AG04450 (cell line): Measurements from ENCODE around the gene NUP35. TPM values are rescaled to one million over a fixed set of nuclear protein-coding genes. Genes with fewer than 3 reads are reported as not detected.
"Not testable (repeated sequence)": the region's sequence is repeated elsewhere in the genome, so short reads cannot be mapped to it uniquely, and the experiment has no call there.

Experiments
- CTCF ChIA-PET: fragments of 300-600, 350-600 bp; formaldehyde crosslinking; extraction: SDS; loops from one replicate; lab custom pipeline; 2022; ENCODE audit warnings: antibody characterized with exemption, inconsistent platforms; lab: Charles Lee
- POLR2A ChIA-PET: fragments of 350-600 bp; formaldehyde crosslinking; extraction: SDS; loops from one replicate; lab custom pipeline; 2021; ENCODE audit warnings: antibody characterized with exemption, inconsistent platforms; lab: Yijun Ruan, JAX
- DNase-seq: peaks from one replicate; pipeline ENCODE4 v3.0.0-alpha.2; 2011; ENCODE audit warnings: low read depth, low spot score
- H3K27ac ChIP-seq: one replicate; pipeline ENCODE4 v1.5.1; 2012; ENCODE audit warnings: low read depth, low read length, control low read depth
- H3K27me3 ChIP-seq: one replicate; pipeline ENCODE4 v1.6.0; 2012; ENCODE audit warnings: low read length; ENCODE audit not compliant: control insufficient read depth, insufficient read depth
- H3K4me3 ChIP-seq: 2 replicates; pipeline ENCODE4 v1.5.1; 2011; ENCODE audit warnings: mild to moderate bottlenecking, low read depth, low read length, control low read depth
- H3K9me3 ChIP-seq: 2 replicates; pipeline ENCODE4 v1.5.1; 2012; ENCODE audit warnings: low read length; ENCODE audit not compliant: control insufficient read depth, insufficient read depth
- CTCF ChIP-seq: IDR thresholded peaks from 2 replicates; pipeline ENCODE4 v1.5.1; 2011; ENCODE audit warnings: low read depth, low read length, control low read depth, inconsistent platforms
- polyA plus RNA-seq: library from polyadenylated mRNA; depleted of rRNA; stranded (reverse); fragments of >200 nt; gene quantifications from 2 replicates; pipeline ENCODE4 v1.2.3, GENCODE V29; 2011

NUP35 gene
- polyA plus RNA-seq, 1 experiment, result 10.5 TPM

GRCh38 chr2:183134016-183134415 lies 9.8 kb downstream of the NUP35 start:
- H3K27me3 ChIP-seq, result no peaks in the 10 kb centered on the region
- DNase-seq, result no peak
- CTCF ChIA-PET, result no interaction called here
- H3K9me3 ChIP-seq, result no peaks in the 10 kb centered on the region
- no peak for TF ChIP-seq CTCF
- no peak overlapping the region for H3K4me3 ChIP-seq
- POLR2A ChIA-PET, result no interaction called here
- no peak overlapping the region for H3K27ac ChIP-seq

GRCh38 chr2:183148955-183149354 lies 24.7 kb downstream of the NUP35 start:
- H3K27me3 ChIP-seq, result no peaks in the 10 kb centered on the region
- CTCF ChIA-PET, result interaction anchor here (0.8 kb wide), 1 partner anchor 11 kb away, joined by 3 read pairs; no protein-coding TSS in a partner anchor
- H3K9me3 ChIP-seq, result peaks cover 2% of the 10 kb centered on the region; the same call in 1 of the 2 replicates
- no peak overlapping the region for H3K27ac ChIP-seq
- no peak overlapping the region for H3K4me3 ChIP-seq
- DNase-seq, result no peak
- TF ChIP-seq CTCF, result no peak
- POLR2A ChIA-PET, result no interaction called here

- TF ChIP-seq CTCF, result no peak
- DNase-seq, result peak; percentile 33
- CTCF ChIA-PET, result interaction anchor here (0.8 kb wide), 1 partner anchor 11 kb away, joined by 3 read pairs; no protein-coding TSS in a partner anchor
- no peaks in the 10 kb centered on the region for H3K27me3 ChIP-seq
- no peak overlapping the region for H3K4me3 ChIP-seq
- H3K9me3 ChIP-seq, result peaks cover 2% of the 10 kb centered on the region; the same call in 1 of the 2 replicates
- no peak overlapping the region for H3K27ac ChIP-seq
- POLR2A ChIA-PET, result no interaction called here
These were observed 25.2 kb downstream of the NUP35 start for GRCh38 chr2:183149489-183149888.

- CTCF ChIA-PET, DNase-seq, POLR2A ChIA-PET, H3K4me3 ChIP-seq, H3K27ac ChIP-seq, H3K27me3 ChIP-seq, H3K9me3 ChIP-seq: not testable (repeated sequence)
These were observed 28.0 kb downstream of the NUP35 start for GRCh38 chr2:183152280-183152679.

- H3K9me3 ChIP-seq, result no peaks in the 10 kb centered on the region
- ChIA-PET CTCF (no interaction called here), POLR2A (no interaction called here)
- H3K4me3 ChIP-seq, result no peak overlapping the region
- no peak for TF ChIP-seq CTCF
- DNase-seq, result no peak
- no peak overlapping the region for H3K27ac ChIP-seq
- no peaks in the 10 kb centered on the region for H3K27me3 ChIP-seq
These were observed 29.7 kb downstream of the NUP35 start for GRCh38 chr2:183153967-183154366.

GRCh38 chr2:183154772-183155171 lies 30.5 kb downstream of the NUP35 start:
- DNase-seq, CTCF ChIA-PET, H3K9me3 ChIP-seq, H3K4me3 ChIP-seq, H3K27me3 ChIP-seq, H3K27ac ChIP-seq: not testable (repeated sequence)
- POLR2A ChIA-PET, result interaction anchor here (0.6 kb wide), 1 partner anchor 169 kb away, joined by 6 read pairs; no protein-coding TSS in a partner anchor
